ENCODE measurements around the gene OR4E2.

Gene OR4E2

DNA sequence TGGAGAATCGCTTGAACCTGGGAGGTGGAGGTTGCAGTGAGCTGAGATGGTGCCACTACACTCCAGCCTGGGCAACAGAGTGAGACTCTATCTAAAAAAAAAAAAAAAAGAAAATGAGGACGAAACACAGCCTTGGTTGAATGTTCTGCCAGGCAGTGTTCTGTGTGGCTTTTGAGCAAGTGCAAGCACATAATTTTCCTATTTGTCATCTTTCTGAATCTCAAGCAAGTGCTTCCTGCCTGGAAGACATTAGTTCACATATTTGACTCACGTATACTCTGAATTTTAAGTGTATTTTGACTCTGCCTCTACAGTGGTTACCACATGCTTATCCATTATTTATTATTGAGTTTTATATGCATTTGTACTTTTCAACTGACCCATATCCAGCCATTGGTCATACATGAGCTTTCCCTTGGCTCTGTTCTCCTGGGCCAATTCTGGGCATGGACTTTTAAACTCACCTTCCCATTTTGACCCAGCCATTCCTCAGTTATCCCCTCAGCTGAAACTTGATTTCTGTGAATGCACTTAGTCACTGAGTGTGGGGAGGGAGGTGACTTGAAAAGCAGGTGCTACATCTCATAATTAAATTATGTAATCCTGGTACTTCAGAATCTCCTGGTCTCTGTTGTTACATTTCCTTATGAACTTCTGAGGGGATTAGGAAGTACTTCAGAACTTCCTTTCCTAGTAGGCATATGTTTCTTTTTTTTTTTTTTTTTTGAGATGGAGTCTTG, 27.0 kb upstream of the OR4E2 start:
- TF ChIP-seq ZBTB7A (IDR thresholded peaks at IDR 0.05; ENCODE audit: low read depth) (no peak), CREB1 (IDR thresholded peaks at IDR 0.05; ENCODE audit: low read depth) (no peak), REST (IDR thresholded peaks at IDR 0.05; ENCODE audit: low read depth) (no peak), YY1 (IDR thresholded peaks at IDR 0.05; ENCODE audit: low read depth) (no peak), RAD21 (IDR thresholded peaks at IDR 0.05; ENCODE audit: low read depth) (no peak), FOXM1 (IDR thresholded peaks at IDR 0.05; ENCODE audit: borderline replicate concordance, low read depth) (no peak), EGR1 (IDR thresholded peaks at IDR 0.05) (no peak), EP300 (IDR thresholded peaks at IDR 0.05; ENCODE audit: borderline replicate concordance) (no peak), TAF1 (IDR thresholded peaks at IDR 0.05; ENCODE audit: low read depth) (no peak), NFIC (IDR thresholded peaks at IDR 0.05) (no peak), CEBPB (IDR thresholded peaks at IDR 0.05) (no peak), TCF12 (IDR thresholded peaks at IDR 0.05; ENCODE audit: low read depth) (no peak), TEAD4 (IDR thresholded peaks at IDR 0.05) (no peak)
- TF ChIP-seq, protein P1, sequence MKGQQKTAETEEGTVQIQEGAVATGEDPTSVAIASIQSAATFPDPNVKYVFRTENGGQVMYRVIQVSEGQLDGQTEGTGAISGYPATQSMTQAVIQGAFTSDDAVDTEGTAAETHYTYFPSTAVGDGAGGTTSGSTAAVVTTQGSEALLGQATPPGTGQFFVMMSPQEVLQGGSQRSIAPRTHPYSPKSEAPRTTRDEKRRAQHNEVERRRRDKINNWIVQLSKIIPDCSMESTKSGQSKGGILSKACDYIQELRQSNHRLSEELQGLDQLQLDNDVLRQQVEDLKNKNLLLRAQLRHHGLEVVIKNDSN (IDR thresholded peaks at IDR 0.05): no peak
- TF ChIP-seq, protein P2, sequence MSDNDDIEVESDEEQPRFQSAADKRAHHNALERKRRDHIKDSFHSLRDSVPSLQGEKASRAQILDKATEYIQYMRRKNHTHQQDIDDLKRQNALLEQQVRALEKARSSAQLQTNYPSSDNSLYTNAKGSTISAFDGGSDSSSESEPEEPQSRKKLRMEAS (IDR thresholded peaks at IDR 0.05): no peak

- no peak for TF ChIP-seq EGR1 (IDR thresholded peaks at IDR 0.05)
- TF ChIP-seq CEBPB (IDR thresholded peaks at IDR 0.05): no peak
- no peak for TF ChIP-seq EP300 (IDR thresholded peaks at IDR 0.05; ENCODE audit: borderline replicate concordance)
- TF ChIP-seq TEAD4 (IDR thresholded peaks at IDR 0.05): no peak
Observed at GRCh38 chr14:21631084-21631483, 22.6 kb upstream of the OR4E2 start.

DNA sequence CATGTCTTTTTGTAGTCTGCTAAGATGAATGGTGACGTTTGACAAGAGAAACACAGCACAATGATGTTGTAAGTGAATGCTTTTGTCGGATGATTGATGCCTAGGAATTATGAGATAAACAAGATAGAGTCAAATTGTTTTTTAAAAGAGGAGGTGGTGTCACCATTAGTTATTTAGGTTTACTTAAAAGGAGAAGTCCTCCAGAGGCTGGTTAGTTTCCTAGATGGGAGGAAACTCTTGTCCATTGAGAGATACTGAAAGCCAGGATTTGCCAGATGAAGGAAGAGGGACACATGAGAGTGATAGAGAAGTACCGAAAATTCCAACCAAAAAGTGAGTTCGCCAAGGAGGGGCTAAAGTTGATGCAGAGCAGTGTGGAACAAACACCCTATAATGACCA, 18.8 kb upstream of the OR4E2 start, which contains the start of gene OR10G2:
TSS of gene OR10G2 (minus strand) at position 101 of the 400 bp plus-strand sequence. CDS start at position 3, 98 bp downstream.
- TF ChIP-seq RAD21 (IDR thresholded peaks at IDR 0.05; ENCODE audit: low read depth): no peak
- no peak for TF ChIP-seq TEAD4 (IDR thresholded peaks at IDR 0.05)
- no peak for TF ChIP-seq ZBTB7A (IDR thresholded peaks at IDR 0.05; ENCODE audit: low read depth)
- no peak for TF ChIP-seq EGR1 (IDR thresholded peaks at IDR 0.05)
- TF ChIP-seq CEBPB (IDR thresholded peaks at IDR 0.05): no peak
- TF ChIP-seq CREB1 (IDR thresholded peaks at IDR 0.05; ENCODE audit: low read depth): no peak

- TF ChIP-seq REST (IDR thresholded peaks at IDR 0.05; ENCODE audit: low read depth) (no peak), FOXM1 (IDR thresholded peaks at IDR 0.05; ENCODE audit: borderline replicate concordance, low read depth) (no peak), NFIC (IDR thresholded peaks at IDR 0.05) (no peak), ZBTB7A (IDR thresholded peaks at IDR 0.05; ENCODE audit: low read depth) (no peak), TEAD4 (IDR thresholded peaks at IDR 0.05) (no peak), TCF12 (IDR thresholded peaks at IDR 0.05; ENCODE audit: low read depth) (no peak), CEBPB (IDR thresholded peaks at IDR 0.05) (no peak)
- TF ChIP-seq, protein P1 (IDR thresholded peaks at IDR 0.05): no peak
Observed at GRCh38 chr14:21642683-21643082, 11.0 kb upstream of the OR4E2 start.

- no peak for TF ChIP-seq FOXM1 (IDR thresholded peaks at IDR 0.05; ENCODE audit: borderline replicate concordance, low read depth)
- TF ChIP-seq YY1 (IDR thresholded peaks at IDR 0.05; ENCODE audit: low read depth): no peak
- TF ChIP-seq EP300 (IDR thresholded peaks at IDR 0.05; ENCODE audit: borderline replicate concordance): no peak
- no peak for TF ChIP-seq TCF12 (IDR thresholded peaks at IDR 0.05; ENCODE audit: low read depth)
- TF ChIP-seq ZBTB7A (IDR thresholded peaks at IDR 0.05; ENCODE audit: low read depth): no peak
- TF ChIP-seq EGR1 (IDR thresholded peaks at IDR 0.05): no peak
- TF ChIP-seq RAD21 (IDR thresholded peaks at IDR 0.05; ENCODE audit: low read depth): no peak
- TF ChIP-seq TEAD4 (IDR thresholded peaks at IDR 0.05): no peak
- TF ChIP-seq, protein P1 (IDR thresholded peaks at IDR 0.05): no peak
- TF ChIP-seq NFIC (IDR thresholded peaks at IDR 0.05): no peak
- TF ChIP-seq, protein P2 (IDR thresholded peaks at IDR 0.05): no peak
- TF ChIP-seq CEBPB (IDR thresholded peaks at IDR 0.05): no peak
- TF ChIP-seq CREB1 (IDR thresholded peaks at IDR 0.05; ENCODE audit: low read depth): no peak
- TF ChIP-seq REST (IDR thresholded peaks at IDR 0.05; ENCODE audit: low read depth): no peak
Observed at GRCh38 chr14:21643407-21643806, 10.2 kb upstream of the OR4E2 start.
